Ovary (tissue), 9 donors: ENCODE results near the gene PRPF4. TPM values are rescaled to one million over a fixed set of nuclear protein-coding genes. Genes with fewer than 3 reads are reported as not detected.

ENCODE experiments used
- DNase-seq, 5 donors: peaks; one replicate each; pipeline ENCODE4 v3.0.0-alpha.2; 2019 to 2020
- H3K27ac ChIP-seq, 2 donors: fragments of 200-600 bp; one replicate each; pipeline versions ENCODE4 v1.5.1 to v1.8.0; 2019 to 2022
- H3K27me3 ChIP-seq: fragments of 200-600 bp; one replicate; pipeline ENCODE4 v1.8.0; 2022
- H3K36me3 ChIP-seq: fragments of 200-600 bp; sonication (generic); one replicate; pipeline ENCODE4 v1.5.1; 2019
- H3K4me1 ChIP-seq: one replicate; pipeline ENCODE4 v1.8.1; 2013; ENCODE audit warnings: mild to moderate bottlenecking, moderate library complexity; ENCODE audit not compliant: insufficient read depth
- H3K4me3 ChIP-seq: fragments of 200-600 bp; sonication (generic); one replicate; pipeline ENCODE4 v1.5.1; 2017
- H3K9me3 ChIP-seq, 2 donors: fragments of 200-600 bp in 1 of 2; sonication (generic) in 1 of 2; one replicate each; pipeline versions ENCODE4 v1.5.1 to v1.8.1; 2013 to 2019; ENCODE audit warnings: mild to moderate bottlenecking in 1 of 2, moderate library complexity in 1 of 2
- CTCF ChIP-seq, 3 donors: fragments of 450-650 bp in 2 of 3; fragments of 200-600 bp in 1 of 3; IDR thresholded peaks; one replicate each; pipeline versions ENCODE4 v1.5.1 to v1.8.0; 2016 to 2022; ENCODE audit warnings: antibody characterized with exemption in 3 of 3, mild to moderate bottlenecking in 1 of 3
- EP300 ChIP-seq: sonication (generic); formaldehyde crosslinking; IDR thresholded peaks from one replicate; pipeline ENCODE4 v1.6.1; 2017; ENCODE audit warnings: antibody characterized with exemption
- POLR2A ChIP-seq: fragments of 450-650 bp; IDR thresholded peaks from one replicate; pipeline ENCODE4 v1.6.1; 2017; ENCODE audit warnings: antibody characterized with exemption, mild to moderate bottlenecking, moderate library complexity
- WGBS, 3 donors: extraction: QIAGEN DNeasy Blood & Tissue Kit in 1 of 3; methylation state at CpG; one replicate each; pipeline versions ENCODE4 v1.1.5 to v1.1.7; 2013 to 2017; 5-methylcytosine and 5-hydroxymethylcytosine counted together
- intact Hi-C, 4 donors: fragments of 100-400 bp; cut with DNase I; formaldehyde crosslinking; loops; one replicate each; pipeline versions ENCODE4 v1.11.0 to v1.15.1; 2022 to 2023
- polyA plus RNA-seq, 2 donors: library from polyadenylated mRNA; stranded (reverse); fragments of 200-250 nt in 1 of 2; fragments of 350-450 nt in 1 of 2; fragmentation: Illumina TruSeq in 1 of 2; extraction: RNeasy Lipid Tissue Mini Kit (QIAGEN cat#74804) in 1 of 2; gene quantifications; one replicate each; pipeline ENCODE4 v1.2.3, GENCODE V29; 2013 to 2014
- total RNA-seq, 7 donors: library from RNA; depleted of rRNA in 2 of 7; stranded (reverse); fragments of >200 nt in 2 of 7; fragmentation: NEBNext Ultra II Directional in 3 of 7; extraction: Animal tissue kit (Norgen Biotek cat#: 25700) in 3 of 7; gene quantifications; one replicate each; pipeline versions ENCODE4 v1.1.0 to v1.2.4, GENCODE V29; 2016 to 2023
- donor health status: DM: no; HTN: no; CAD: no; lungs with moderate emphysema.
- donor health status: DM: no; HTN: no; CAD: no.
- donor health status: Bipolar disorder and iron deficiency.
- donor health status: DM: yes; HTN: yes; CAD: no.
- donor health status: DM: no; HTN: no; CAD: no.
- donor health status: DM: yes; HTN: yes; CAD: no.

Gene PRPF4
- total and polyA plus RNA-seq, 9 donors, result 12.5 to 30.8 (median 22.3) TPM

- Histone ChIP-seq H3K36me3 (no peaks in the 10 kb centered on the region), H3K27me3 (no peaks in the 10 kb centered on the region), H3K4me3 (no peak overlapping the region), H3K9me3 (no peaks in the 10 kb centered on the region), H3K4me1 (no peaks in the 10 kb centered on the region), H3K27ac (no peak overlapping the region)
- intact Hi-C loops, result loop anchor here in 3 of 4 donors (5.0 to 10.0 kb wide), 4 partner anchors 132 to 395 kb away; partner anchors contain the start of gene ALAD (in 2 of the 3)
- 90 to 94% (median 90%) methylated on average over 2 of the region's 2 CpGs for whole genome bisulfite sequencing, 3 donors
- no peak for DNase-seq
- no peak for TF ChIP-seq POLR2A
Measured at GRCh38 chr9:113269871-113270270, 5.6 kb upstream of the PRPF4 start.

GRCh38 chr9:113274474-113275156 lies 843 bp upstream of the PRPF4 start:
- Histone ChIP-seq H3K36me3 (no peaks in the 10 kb centered on the region), H3K27me3 (no peaks in the 10 kb centered on the region), H3K4me1 (no peaks in the 10 kb centered on the region), H3K9me3 (no peaks in the 10 kb centered on the region), H3K4me3 (peak overlapping the region; percentile 94), H3K27ac (peak overlapping the region; percentile 70 to 81)
- DNase-seq, result no peak
- 1% methylated on average over 15 of the region's 15 CpGs for WGBS, 3 donors
- intact Hi-C loops, result loop anchor here in 3 of 4 donors (5.0 to 10.0 kb wide), 4 partner anchors 128 to 390 kb away; partner anchors contain the start of gene ALAD (in 2 of the 3)
- TF ChIP-seq EP300, result no peak
- no peak for TF ChIP-seq POLR2A
- TF ChIP-seq CTCF (IDR thresholded peaks at IDR 0.05), result peak in 2 of 3 donors; percentile 58 to 59

- Histone ChIP-seq H3K9me3 (no peaks in the 10 kb centered on the region), H3K27ac (no peak overlapping the region), H3K4me3 (no peak overlapping the region), H3K36me3 (no peaks in the 10 kb centered on the region), H3K27me3 (no peaks in the 10 kb centered on the region), H3K4me1 (no peaks in the 10 kb centered on the region)
- intact Hi-C loops, result loop anchor here in 3 of 4 donors (10.0 kb wide), 3 partner anchors 126 to 386 kb away; partner anchors contain the start of gene ALAD (in 1 of the 3)
- no peak for DNase-seq
- TF ChIP-seq EP300 (no peak), POLR2A (no peak), CTCF (IDR thresholded peaks at IDR 0.05) (no peak)
- 78 to 84% (median 80%) methylated on average over 4 of the region's 4 CpGs for WGBS, 3 donors
Measured at GRCh38 chr9:113278840-113279239, 3.4 kb downstream of the PRPF4 start.

- no peaks in the 10 kb centered on the region for H3K27me3 ChIP-seq
- TF ChIP-seq CTCF (IDR thresholded peaks at IDR 0.05) (no peak), EP300 (no peak), POLR2A (no peak)
- DNase-seq, result no peak
- WGBS, 3 donors, result 94 to 99% (median 97%) methylated on average over 4 of the region's 4 CpGs
- intact Hi-C loops, result no loop called here
- no peak overlapping the region for H3K27ac ChIP-seq
- no peak overlapping the region for H3K4me3 ChIP-seq
- H3K9me3 ChIP-seq, result no peaks in the 10 kb centered on the region
- H3K4me1 ChIP-seq, result no peaks in the 10 kb centered on the region
- no peaks in the 10 kb centered on the region for H3K36me3 ChIP-seq
Measured at GRCh38 chr9:113281356-113281755, 5.9 kb downstream of the PRPF4 start.

GRCh38 chr9:113289091-113289490 lies 13.6 kb downstream of the PRPF4 start:
- no peak overlapping the region for H3K4me3 ChIP-seq
- 92 to 96% (median 94%) methylated on average over 2 of the region's 2 CpGs for WGBS, 3 donors
- intact Hi-C loops, result no loop called here
- TF ChIP-seq POLR2A, result no peak
- no peak for TF ChIP-seq CTCF (IDR thresholded peaks at IDR 0.05)
- TF ChIP-seq EP300, result no peak
- DNase-seq, result no peak
- no peaks in the 10 kb centered on the region for H3K27me3 ChIP-seq
- H3K9me3 ChIP-seq, result no peaks in the 10 kb centered on the region
- H3K36me3 ChIP-seq, result no peaks in the 10 kb centered on the region
- no peaks in the 10 kb centered on the region for H3K4me1 ChIP-seq
- no peak overlapping the region for H3K27ac ChIP-seq
